A549 (cell line): Measurements from ENCODE around the gene STXBP4. TPM values are rescaled to one million over a fixed set of nuclear protein-coding genes. Genes with fewer than 3 reads are reported as not detected.

Experiments
- ATAC-seq, 2 experiments: fragments of 200-7000 bp in 1 of 2; fragments of >200 bp in 1 of 2; cut with Nextera tagmentation in 1 of 2; cut with Tn5 transposase in 1 of 2; 3 replicates each; pipeline versions ENCODE4 v1.8.0 to v1.9.1; 2018 to 2020; ENCODE audit warnings: mild to moderate bottlenecking in 1 of 2, moderate library complexity in 1 of 2
- CTCF ChIA-PET: fragments of 300-600 bp; sonication (Branson Sonifier 250); formaldehyde crosslinking; extraction: SDS; loops from one replicate; lab custom pipeline; 2021; ENCODE audit warnings: antibody characterized with exemption, inconsistent platforms; lab: Yijun Ruan, JAX
- POLR2A ChIA-PET: fragments of 350-600 bp; formaldehyde crosslinking; extraction: SDS; loops from one replicate; lab custom pipeline; 2021; ENCODE audit warnings: antibody characterized with exemption, inconsistent platforms; lab: Yijun Ruan, JAX
- DNase-seq, 2 experiments: peaks; one replicate each; pipeline versions ENCODE4 v3.0.0 to v3.0.0-alpha.2; 2011 to 2016; ENCODE audit warnings: low read depth in 1 of 2, low spot score in 1 of 2
- FAIRE-seq: peaks from 2 replicates; lab custom pipeline; 2011; peaks lifted over from hg19 to GRCh38; lab: Jason Lieb, UNC
- H3K27ac ChIP-seq, 2 experiments: fragments of >200 bp; sonication (Bioruptor Twin); formaldehyde crosslinking; 3 replicates each; pipeline ENCODE4 v1.5.1; 2016 to 2017
- H3K4me1 ChIP-seq: fragments of >200 bp; sonication (Bioruptor Twin); formaldehyde crosslinking; 3 replicates; pipeline ENCODE4 v1.6.1; 2016
- H3K4me2 ChIP-seq: fragments of >200 bp; sonication (Bioruptor Twin); formaldehyde crosslinking; 3 replicates; pipeline ENCODE4 v1.6.1; 2016
- H3K4me3 ChIP-seq: fragments of >200 bp; sonication (Bioruptor Twin); formaldehyde crosslinking; 3 replicates; pipeline ENCODE4 v1.5.1; 2016
- H3K9me3 ChIP-seq: fragments of >200 bp; sonication (Bioruptor Twin); formaldehyde crosslinking; 3 replicates; pipeline ENCODE4 v1.6.1; 2016
- BCL3 ChIP-seq: fragments of >200 bp; sonication (Bioruptor Twin); formaldehyde crosslinking; IDR thresholded peaks from 3 replicates; pipeline ENCODE4 v1.6.1; 2016
- CBX2 ChIP-seq: fragments of 200-600 bp; sonication (generic); IDR thresholded peaks from 2 replicates; pipeline ENCODE4 v1.6.1; 2016; ENCODE audit warnings: low read depth, mild to moderate bottlenecking, borderline replicate concordance
- CEBPB ChIP-seq, 2 experiments: fragments of >200 bp in 1 of 2; sonication (Bioruptor Twin) in 1 of 2; formaldehyde crosslinking in 1 of 2; IDR thresholded peaks; 2 replicates each; pipeline ENCODE4 v1.6.1; 2012 to 2016
- CHD2 ChIP-seq: fragments of 150-350 bp; IDR thresholded peaks from 2 replicates; pipeline ENCODE4 v1.6.1; 2014; ENCODE audit warnings: low read length; ENCODE audit not compliant: partially characterized antibody
- CTCF ChIP-seq: fragments of >200 bp; sonication (Bioruptor Twin); formaldehyde crosslinking; IDR thresholded peaks from 3 replicates; pipeline ENCODE4 v1.5.1; 2016
- EHF ChIP-seq: fragments of 250-450 bp; sonication (Bioruptor Pico); IDR thresholded peaks from 2 replicates; pipeline ENCODE4 v1.5.0; 2020; ENCODE audit warnings: mild to moderate bottlenecking
- FOSL2 ChIP-seq, 2 experiments: fragments of 450-650 bp in 1 of 2; fragments of >200 bp in 1 of 2; sonication (Bioruptor Twin) in 1 of 2; formaldehyde crosslinking; IDR thresholded peaks; 2 replicates each; pipeline versions ENCODE4 v1.5.0 to v1.6.1; 2016 to 2020; ENCODE audit warnings: mild to moderate bottlenecking in 1 of 2, moderate library complexity in 1 of 2
- HDAC2 ChIP-seq: fragments of 200-600 bp; sonication (generic); IDR thresholded peaks from 2 replicates; pipeline ENCODE4 v1.6.1; 2016
- HEYL ChIP-seq: fragments of 250-450 bp; sonication (Bioruptor Pico); IDR thresholded peaks from 2 replicates; pipeline ENCODE4 v1.8.0; 2021; ENCODE audit warnings: mild to moderate bottlenecking, moderate library complexity
- HMGXB4 ChIP-seq: fragments of 250-450 bp; sonication (Bioruptor Pico); IDR thresholded peaks from 2 replicates; pipeline ENCODE4 v1.5.0; 2021; ENCODE audit warnings: mild to moderate bottlenecking, moderate library complexity, borderline replicate concordance
- HOXA7 ChIP-seq: fragments of 250-450 bp; sonication (Bioruptor Pico); IDR thresholded peaks from 2 replicates; pipeline ENCODE4 v1.5.0; 2020; ENCODE audit warnings: mild to moderate bottlenecking, moderate library complexity
- JUN ChIP-seq, 2 experiments: fragments of >200 bp; sonication (Bioruptor Twin); formaldehyde crosslinking; IDR thresholded peaks; 2 replicates in 1 of 2; 3 replicates in 1 of 2; pipeline ENCODE4 v1.6.1; 2016 to 2017
- JUNB ChIP-seq: fragments of >200 bp; sonication (Bioruptor Twin); formaldehyde crosslinking; IDR thresholded peaks from 2 replicates; pipeline ENCODE4 v1.6.1; 2016
- KDM1A ChIP-seq: fragments of 200-600 bp; sonication (generic); IDR thresholded peaks from 2 replicates; pipeline ENCODE4 v1.6.1; 2016; ENCODE audit warnings: low read depth, mild to moderate bottlenecking
- KDM5A ChIP-seq: fragments of 200-600 bp; sonication (generic); IDR thresholded peaks from 2 replicates; pipeline ENCODE4 v1.6.1; 2016; ENCODE audit warnings: antibody characterized with exemption, mild to moderate bottlenecking
- MYC ChIP-seq: IDR thresholded peaks from 2 replicates; pipeline ENCODE4 v1.6.1; 2012; ENCODE audit warnings: mild to moderate bottlenecking, inconsistent platforms, low read length, improper control_type of control experiment, borderline replicate concordance
- NR3C1 ChIP-seq: fragments of >200 bp; sonication (Bioruptor Twin); formaldehyde crosslinking; IDR thresholded peaks from 3 replicates; pipeline ENCODE4 v1.6.1; 2017
- PHF8 ChIP-seq: fragments of 200-600 bp; sonication (generic); IDR thresholded peaks from 2 replicates; pipeline ENCODE4 v1.6.1; 2016; ENCODE audit warnings: low read depth, mild to moderate bottlenecking, antibody characterized with exemption, moderate library complexity, borderline replicate concordance
- RARB ChIP-seq: fragments of 250-450 bp; sonication (Bioruptor Pico); IDR thresholded peaks from 2 replicates; pipeline ENCODE4 v1.8.0; 2021; ENCODE audit warnings: mild to moderate bottlenecking, moderate library complexity
- SREBF2 ChIP-seq: fragments of 450-650 bp; IDR thresholded peaks from 2 replicates; pipeline ENCODE4 v1.6.1; 2014; ENCODE audit warnings: mild to moderate bottlenecking, moderate library complexity
- TFCP2L1 ChIP-seq: fragments of 250-450 bp; sonication (Bioruptor Pico); IDR thresholded peaks from 2 replicates; pipeline ENCODE4 v1.5.0; 2021; ENCODE audit warnings: mild to moderate bottlenecking
- ZC3H11A ChIP-seq: fragments of 450-650 bp; IDR thresholded peaks from 2 replicates; pipeline ENCODE4 v1.6.1; 2014; ENCODE audit warnings: antibody characterized with exemption, mild to moderate bottlenecking
- WGBS: methylation state at CpG from one replicate; pipeline ENCODE4 v1.1.6; 2017; ENCODE audit errors: missing lambda C conversion rate; 5-methylcytosine and 5-hydroxymethylcytosine counted together
- polyA plus RNA-seq, 4 experiments: library from polyadenylated mRNA; depleted of rRNA in 3 of 4; stranded (reverse); fragments of >200 nt; fragmentation: RNase III in 1 of 4; extraction: RNeasy Plus Mini Kit Qiagen cat#74134 plus additional on column Dnase treatment in 1 of 4; gene quantifications; 2 replicates in 3 of 4; 3 replicates in 1 of 4; pipeline ENCODE4 v1.2.3, GENCODE V29; 2011 to 2017
- TF ChIP-seq, protein P1 (sequence below): IDR thresholded peaks from 2 replicates; pipeline ENCODE4 v1.6.1; 2012
- TF ChIP-seq, protein P2 (sequence below): fragments of 450-650 bp; IDR thresholded peaks from 2 replicates; pipeline ENCODE4 v1.6.1; 2014; ENCODE audit warnings: antibody characterized with exemption
- TF ChIP-seq, protein P3 (sequence below): IDR thresholded peaks from 2 replicates; pipeline ENCODE4 v1.6.1; 2012
- TF ChIP-seq, protein P4 (sequence below): fragments of >200 bp; sonication (Bioruptor Twin); formaldehyde crosslinking; IDR thresholded peaks from 2 replicates; pipeline ENCODE4 v1.6.1; 2016

STXBP4 gene
- polyA plus RNA-seq, 2 of the 4 experiments (the other 2 are of a cell fraction): 9.0 to 16.0 TPM

DNA sequence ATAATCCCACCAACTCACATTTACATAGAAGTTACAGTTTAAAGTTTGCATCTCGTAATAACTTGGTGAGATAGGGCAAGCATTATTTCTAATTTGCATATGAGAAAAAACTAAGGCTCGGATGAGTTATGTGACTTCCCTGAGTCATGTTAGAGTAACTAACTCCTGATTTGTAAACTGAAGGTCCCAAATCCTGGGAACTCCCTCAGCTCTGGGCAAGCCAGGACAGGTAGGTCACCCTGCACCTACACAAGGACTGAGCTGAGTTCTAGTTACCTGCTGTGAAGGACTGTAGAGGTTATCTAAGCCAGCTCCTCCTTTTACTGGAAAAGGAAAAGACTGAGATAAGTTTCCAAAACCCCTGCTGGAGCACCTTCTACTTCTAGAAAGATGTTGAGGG is 204.0 kb downstream of the STXBP4 start:
- Histone ChIP-seq H3K4me2 (no peak overlapping the region), H3K27ac (no peak overlapping the region), H3K4me3 (no peak overlapping the region), H3K9me3 (peaks cover 8% of the 10 kb centered on the region; the same call in 2 of the 3 replicates), H3K4me1 (no peaks in the 10 kb centered on the region)
- no peak for FAIRE-seq
- TF ChIP-seq, protein P1, sequence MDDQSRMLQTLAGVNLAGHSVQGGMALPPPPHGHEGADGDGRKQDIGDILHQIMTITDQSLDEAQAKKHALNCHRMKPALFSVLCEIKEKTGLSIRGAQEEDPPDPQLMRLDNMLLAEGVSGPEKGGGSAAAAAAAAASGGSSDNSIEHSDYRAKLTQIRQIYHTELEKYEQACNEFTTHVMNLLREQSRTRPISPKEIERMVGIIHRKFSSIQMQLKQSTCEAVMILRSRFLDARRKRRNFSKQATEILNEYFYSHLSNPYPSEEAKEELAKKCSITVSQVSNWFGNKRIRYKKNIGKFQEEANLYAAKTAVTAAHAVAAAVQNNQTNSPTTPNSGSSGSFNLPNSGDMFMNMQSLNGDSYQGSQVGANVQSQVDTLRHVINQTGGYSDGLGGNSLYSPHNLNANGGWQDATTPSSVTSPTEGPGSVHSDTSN: no peak
- TF ChIP-seq HMGXB4 (no peak), BCL3 (no peak), MYC (no peak), CTCF (no peak), SREBF2 (no peak)
- TF ChIP-seq, protein P2, sequence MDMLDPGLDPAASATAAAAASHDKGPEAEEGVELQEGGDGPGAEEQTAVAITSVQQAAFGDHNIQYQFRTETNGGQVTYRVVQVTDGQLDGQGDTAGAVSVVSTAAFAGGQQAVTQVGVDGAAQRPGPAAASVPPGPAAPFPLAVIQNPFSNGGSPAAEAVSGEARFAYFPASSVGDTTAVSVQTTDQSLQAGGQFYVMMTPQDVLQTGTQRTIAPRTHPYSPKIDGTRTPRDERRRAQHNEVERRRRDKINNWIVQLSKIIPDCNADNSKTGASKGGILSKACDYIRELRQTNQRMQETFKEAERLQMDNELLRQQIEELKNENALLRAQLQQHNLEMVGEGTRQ: no peak
- TF ChIP-seq, protein P3, sequence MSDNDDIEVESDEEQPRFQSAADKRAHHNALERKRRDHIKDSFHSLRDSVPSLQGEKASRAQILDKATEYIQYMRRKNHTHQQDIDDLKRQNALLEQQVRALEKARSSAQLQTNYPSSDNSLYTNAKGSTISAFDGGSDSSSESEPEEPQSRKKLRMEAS: no peak
- WGBS: 91% methylated on average over 2 of the region's 2 CpGs
- no peak for ATAC-seq
- DNase-seq: no peak
- POLR2A ChIA-PET: no interaction called here
- CTCF ChIA-PET: no interaction called here

GRCh38 chr17:55174133-55174532 is 205.6 kb downstream of the STXBP4 start:
- no peak overlapping the region for H3K27ac ChIP-seq
- no peaks in the 10 kb centered on the region for H3K4me1 ChIP-seq
- no peak for FAIRE-seq
- POLR2A ChIA-PET: no interaction called here
- DNase-seq: no peak
- WGBS: 39% methylated on average over 1 of the region's 1 CpG
- TF ChIP-seq MYC: no peak
- TF ChIP-seq HEYL (CRISPR knock-in tag): no peak
- no peak for TF ChIP-seq KDM5A
- TF ChIP-seq CEBPB (IDR thresholded peaks at IDR 0.05): no peak
- TF ChIP-seq NR3C1: no peak
- no peak for TF ChIP-seq CHD2
- TF ChIP-seq CBX2: no peak
- no peak for ATAC-seq
- CTCF ChIA-PET: no interaction called here
- peaks cover 8% of the 10 kb centered on the region; the same call in 2 of the 3 replicates for H3K9me3 ChIP-seq
- H3K4me3 ChIP-seq: no peak overlapping the region
- H3K4me2 ChIP-seq: no peak overlapping the region

DNA sequence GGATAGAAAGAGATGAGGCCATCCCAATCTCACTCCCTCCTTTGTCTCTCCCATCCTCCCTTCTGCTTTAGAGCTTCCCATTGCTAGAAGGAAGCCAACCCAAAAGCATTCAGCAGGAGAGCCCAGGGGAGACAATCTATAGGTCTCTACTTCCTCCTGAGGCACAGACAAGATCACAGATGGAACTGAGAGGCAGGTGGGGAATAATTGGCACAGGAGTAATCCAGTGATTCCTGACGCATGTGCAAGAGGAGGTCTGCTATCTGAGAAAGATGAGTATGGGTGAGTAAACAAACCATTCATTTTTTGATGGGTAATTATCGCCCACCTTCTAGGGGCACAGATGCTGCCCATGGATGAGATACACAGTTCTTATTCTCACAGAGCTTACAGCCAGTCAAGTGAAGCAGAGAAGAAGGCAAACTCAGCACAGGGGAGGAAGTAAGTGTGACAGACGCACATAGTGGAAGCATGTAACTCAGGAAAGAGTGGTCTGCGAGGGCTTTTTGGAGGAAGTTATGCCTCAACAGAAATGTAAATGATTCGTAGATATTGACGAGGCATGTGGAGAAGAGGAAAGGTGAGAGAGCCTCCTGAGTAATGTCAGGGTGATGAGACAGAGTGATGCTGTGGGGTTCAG is 207.3 kb downstream of the STXBP4 start:
- CTCF ChIA-PET: no interaction called here
- DNase-seq (no peak), ATAC-seq (no peak), FAIRE-seq (no peak)
- whole genome bisulfite sequencing: 85% methylated on average over 6 of the region's 6 CpGs
- no peak overlapping the region for H3K4me3 ChIP-seq
- POLR2A ChIA-PET: no interaction called here
- no peak overlapping the region for H3K4me2 ChIP-seq
- no peak overlapping the region for H3K27ac ChIP-seq
- H3K4me1 ChIP-seq: no peaks in the 10 kb centered on the region
- peaks cover 8% of the 10 kb centered on the region; the same call in 2 of the 3 replicates for H3K9me3 ChIP-seq
- TF ChIP-seq KDM5A (no peak), ZC3H11A (no peak), RARB (no peak), KDM1A (no peak), JUNB (no peak), TFCP2L1 (no peak), HDAC2 (no peak), JUN (IDR thresholded peaks at IDR 0.05) (no peak), PHF8 (no peak), EHF (CRISPR knock-in tag) (no peak), FOSL2 (IDR thresholded peaks at IDR 0.05) (no peak), FOSL2 (CRISPR knock-in tag; IDR thresholded peaks at IDR 0.05) (no peak), HOXA7 (CRISPR knock-in tag) (no peak), NR3C1 (no peak), MYC (no peak)
- TF ChIP-seq, protein P4, sequence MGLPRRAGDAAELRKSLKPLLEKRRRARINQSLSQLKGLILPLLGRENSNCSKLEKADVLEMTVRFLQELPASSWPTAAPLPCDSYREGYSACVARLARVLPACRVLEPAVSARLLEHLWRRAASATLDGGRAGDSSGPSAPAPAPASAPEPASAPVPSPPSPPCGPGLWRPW: no peak
